GM06990 (cell line): ENCODE results near the gene ADGRF5.

Experiments
- DNase-seq: peaks from one replicate; pipeline ENCODE4 v3.0.0-alpha.2; 2011; ENCODE audit not compliant: insufficient read length; ENCODE audit errors: extremely low read depth
- H3K27me3 ChIP-seq: replicated peaks from 2 replicates; pipeline ENCODE4 v1.6.0; 2011; ENCODE audit warnings: low read length; ENCODE audit not compliant: control insufficient read depth, insufficient read depth
- H3K36me3 ChIP-seq: 2 replicates; pipeline ENCODE4 v1.5.1; 2011; ENCODE audit warnings: low read length; ENCODE audit not compliant: control insufficient read depth, insufficient read depth
- H3K4me3 ChIP-seq: replicated peaks from 2 replicates; pipeline ENCODE4 v1.5.1; 2011; ENCODE audit warnings: low read depth, mild to moderate bottlenecking, control low read depth, low read length
- CTCF ChIP-seq: IDR thresholded peaks from 2 replicates; pipeline ENCODE4 v1.5.1; 2011; ENCODE audit warnings: low read length, control low read depth, mild to moderate bottlenecking, inconsistent platforms; ENCODE audit not compliant: insufficient read depth, poor library complexity, severe bottlenecking

Gene ADGRF5

GRCh38 chr6:46893648-46894047 lies 28.1 kb downstream of the ADGRF5 start:
- no peak for DNase-seq
- no peaks in the 10 kb centered on the region for H3K36me3 ChIP-seq
- no peaks in the 10 kb centered on the region for H3K27me3 ChIP-seq
- no peak for TF ChIP-seq CTCF
- no peak overlapping the region for H3K4me3 ChIP-seq

GRCh38 chr6:46891252-46891795 lies 30.4 kb downstream of the ADGRF5 start:
- TF ChIP-seq CTCF, result no peak
- Histone ChIP-seq H3K27me3 (no peaks in the 10 kb centered on the region), H3K36me3 (no peaks in the 10 kb centered on the region), H3K4me3 (no peak overlapping the region)
- no peak for DNase-seq

- H3K36me3 ChIP-seq, result no peaks in the 10 kb centered on the region
- no peak for DNase-seq
- H3K4me3 ChIP-seq, result no peak overlapping the region
- no peak for TF ChIP-seq CTCF
- no peaks in the 10 kb centered on the region for H3K27me3 ChIP-seq
Measured at GRCh38 chr6:46888578-46888977, 33.2 kb downstream of the ADGRF5 start.

GRCh38 chr6:46888031-46888430 lies 33.7 kb downstream of the ADGRF5 start:
- no peak for TF ChIP-seq CTCF
- DNase-seq, result no peak
- H3K4me3 ChIP-seq, result no peak overlapping the region
- no peaks in the 10 kb centered on the region for H3K27me3 ChIP-seq
- H3K36me3 ChIP-seq, result no peaks in the 10 kb centered on the region

- Histone ChIP-seq H3K4me3 (no peak overlapping the region), H3K36me3 (no peaks in the 10 kb centered on the region), H3K27me3 (peaks cover under 1% of the 10 kb centered on the region; the same call in 1 of the 2 replicates)
- DNase-seq, result no peak
- no peak for TF ChIP-seq CTCF
Measured at GRCh38 chr6:46882645-46883044, 39.1 kb downstream of the ADGRF5 start.

GRCh38 chr6:46879003-46879402 lies 42.7 kb downstream of the ADGRF5 start:
- TF ChIP-seq CTCF, result no peak
- DNase-seq, result no peak
- H3K4me3 ChIP-seq, result no peak overlapping the region
- H3K27me3 ChIP-seq, result peaks cover 2% of the 10 kb centered on the region; the same call in 1 of the 2 replicates
- no peaks in the 10 kb centered on the region for H3K36me3 ChIP-seq
